NCI-H1417 treated with DMSO at 0.1 percent for 48 hours (cell line): ENCODE results near the gene RNF146.
A peak's percentile ranks its signal among the peaks of the same experiment; 100 is the strongest.
"Not testable (repeated sequence)": the region's sequence is repeated elsewhere in the genome, so short reads cannot be mapped to it uniquely, and the experiment has no call there.

Experiments
- DNase-seq: peaks from one replicate; lab custom pipeline; 2025; lab: John Stamatoyannopoulos, UW

Gene RNF146

GRCh38 chr6:127266178-127266891 is at the start of gene RNF146:
TSS of gene RNF146 (plus strand) at chr6:127266864. CDS start at chr6:127280339, 13,475 bp downstream.
- DNase-seq: peak; percentile 32

- no peak for DNase-seq
Measured at GRCh38 chr6:127219869-127220268, 46.8 kb upstream of the RNF146 start.

- DNase-seq: no peak
Measured at GRCh38 chr6:127221201-127221600, 45.5 kb upstream of the RNF146 start.

GRCh38 chr6:127222418-127222817 is 44.2 kb upstream of the RNF146 start:
- DNase-seq: no peak

GRCh38 chr6:127225497-127225896 is 41.2 kb upstream of the RNF146 start:
- DNase-seq: no peak

GRCh38 chr6:127233819-127234218 is 32.8 kb upstream of the RNF146 start:
- not testable (repeated sequence) for DNase-seq

GRCh38 chr6:127243501-127243900 is 23.2 kb upstream of the RNF146 start:
- DNase-seq: no peak

GRCh38 chr6:127247114-127248096 is 19.3 kb upstream of the RNF146 start:
- DNase-seq: no peak

- no peak for DNase-seq
Measured at GRCh38 chr6:127249621-127250020, 17.0 kb upstream of the RNF146 start.

- no peak for DNase-seq
Measured at GRCh38 chr6:127255286-127255685, 11.4 kb upstream of the RNF146 start.

GRCh38 chr6:127262896-127263295 is 3.8 kb upstream of the RNF146 start:
- no peak for DNase-seq

GRCh38 chr6:127263481-127263880 is 3.2 kb upstream of the RNF146 start:
- no peak for DNase-seq

- no peak for DNase-seq
Measured at GRCh38 chr6:127266892-127267645, 405 bp downstream of the RNF146 start.

GRCh38 chr6:127267646-127268625 is 1.3 kb downstream of the RNF146 start:
- no peak for DNase-seq

- DNase-seq: no peak
Measured at GRCh38 chr6:127272576-127272975, 5.9 kb downstream of the RNF146 start.

- no peak for DNase-seq
Measured at GRCh38 chr6:127273499-127273898, 6.8 kb downstream of the RNF146 start.

- DNase-seq: no peak
Measured at GRCh38 chr6:127276331-127276730, 9.7 kb downstream of the RNF146 start.

GRCh38 chr6:127277878-127278843 is 11.5 kb downstream of the RNF146 start:
- no peak for DNase-seq

GRCh38 chr6:127279815-127280214 is 13.2 kb downstream of the RNF146 start:
- DNase-seq: no peak

GRCh38 chr6:127282184-127282583 is 15.5 kb downstream of the RNF146 start:
- DNase-seq: no peak
